ENCODE measurements around the gene FZD7. TPM values are rescaled to one million over a fixed set of nuclear protein-coding genes. Genes with fewer than 3 reads are reported as not detected.

FZD7 gene
- total and polyA plus RNA-seq, 9 of the 15 experiments (the other 6 are each of a cell fraction or from before 2014, with no cell fraction given), result 0.11 to 2.4 (median 0.69) TPM

DNA sequence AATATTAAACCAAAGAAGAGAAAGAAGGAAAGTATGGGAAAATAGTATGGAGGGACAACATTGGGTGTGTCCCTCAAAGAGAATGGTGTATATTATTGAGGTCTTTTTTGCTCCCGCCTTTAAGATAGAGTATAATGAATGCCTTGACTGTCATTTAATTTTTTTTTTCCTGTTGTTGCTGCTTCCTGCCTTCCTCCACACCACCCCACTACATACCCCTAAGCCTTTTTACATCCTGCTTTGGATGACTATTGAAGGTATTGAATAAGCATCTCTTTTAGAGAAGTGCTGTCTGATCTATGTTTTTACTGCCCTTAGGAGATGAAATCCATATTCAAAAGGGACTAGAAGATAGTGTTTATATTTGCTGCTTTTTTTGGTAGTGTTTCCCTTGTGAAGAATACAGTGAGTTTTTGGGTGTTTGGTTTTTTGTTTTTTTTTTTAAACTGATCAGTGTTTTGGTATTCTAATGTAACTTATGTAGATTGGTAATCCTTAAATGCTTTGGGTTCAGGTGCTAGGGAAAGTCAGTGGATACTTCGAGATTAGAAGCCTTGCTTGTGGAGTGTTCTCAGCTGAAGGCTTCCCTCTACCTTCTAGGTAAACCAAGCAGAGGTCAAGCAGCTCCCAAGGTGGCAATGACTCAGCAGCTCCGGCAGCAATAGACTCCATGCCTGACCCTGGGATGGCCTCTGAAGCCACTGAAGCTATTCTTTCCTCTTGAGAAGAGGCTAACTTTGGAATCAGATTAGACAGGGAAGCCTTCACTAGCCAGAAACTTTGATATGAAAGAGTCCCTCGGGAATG lies 5.0 kb downstream of the FZD7 start (continued):
- TF ChIP-seq ZNF589 (CRISPR knock-in tag; IDR thresholded peaks at IDR 0.05; ENCODE audit: low read depth), result no peak
- peak; percentile 39; the same call in 1 of the 2 replicates for TF ChIP-seq MAFK (IDR thresholded peaks at IDR 0.05; ENCODE audit: low read length)
- TF ChIP-seq POLR2H (tag; IDR thresholded peaks at IDR 0.05; ENCODE audit: low read depth), result no peak
- TF ChIP-seq ERF (CRISPR knock-in tag; IDR thresholded peaks at IDR 0.05), result no peak
- no peak for TF ChIP-seq ZNF431 (CRISPR knock-in tag; IDR thresholded peaks at IDR 0.05)
- TF ChIP-seq, protein P1, sequence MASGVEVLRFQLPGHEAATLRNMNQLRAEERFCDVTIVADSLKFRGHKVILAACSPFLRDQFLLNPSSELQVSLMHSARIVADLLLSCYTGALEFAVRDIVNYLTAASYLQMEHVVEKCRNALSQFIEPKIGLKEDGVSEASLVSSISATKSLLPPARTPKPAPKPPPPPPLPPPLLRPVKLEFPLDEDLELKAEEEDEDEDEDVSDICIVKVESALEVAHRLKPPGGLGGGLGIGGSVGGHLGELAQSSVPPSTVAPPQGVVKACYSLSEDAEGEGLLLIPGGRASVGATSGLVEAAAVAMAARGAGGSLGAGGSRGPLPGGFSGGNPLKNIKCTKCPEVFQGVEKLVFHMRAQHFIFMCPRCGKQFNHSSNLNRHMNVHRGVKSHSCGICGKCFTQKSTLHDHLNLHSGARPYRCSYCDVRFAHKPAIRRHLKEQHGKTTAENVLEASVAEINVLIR (CRISPR knock-in tag; IDR thresholded peaks at IDR 0.05), result no peak
- TF ChIP-seq, protein P2, sequence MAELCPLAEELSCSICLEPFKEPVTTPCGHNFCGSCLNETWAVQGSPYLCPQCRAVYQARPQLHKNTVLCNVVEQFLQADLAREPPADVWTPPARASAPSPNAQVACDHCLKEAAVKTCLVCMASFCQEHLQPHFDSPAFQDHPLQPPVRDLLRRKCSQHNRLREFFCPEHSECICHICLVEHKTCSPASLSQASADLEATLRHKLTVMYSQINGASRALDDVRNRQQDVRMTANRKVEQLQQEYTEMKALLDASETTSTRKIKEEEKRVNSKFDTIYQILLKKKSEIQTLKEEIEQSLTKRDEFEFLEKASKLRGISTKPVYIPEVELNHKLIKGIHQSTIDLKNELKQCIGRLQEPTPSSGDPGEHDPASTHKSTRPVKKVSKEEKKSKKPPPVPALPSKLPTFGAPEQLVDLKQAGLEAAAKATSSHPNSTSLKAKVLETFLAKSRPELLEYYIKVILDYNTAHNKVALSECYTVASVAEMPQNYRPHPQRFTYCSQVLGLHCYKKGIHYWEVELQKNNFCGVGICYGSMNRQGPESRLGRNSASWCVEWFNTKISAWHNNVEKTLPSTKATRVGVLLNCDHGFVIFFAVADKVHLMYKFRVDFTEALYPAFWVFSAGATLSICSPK (IDR thresholded peaks at IDR 0.05; ENCODE audit: borderline replicate concordance), result no peak
- TF ChIP-seq CBX1 (IDR thresholded peaks at IDR 0.05; ENCODE audit: low read depth), result no peak
- TF ChIP-seq, protein P3, sequence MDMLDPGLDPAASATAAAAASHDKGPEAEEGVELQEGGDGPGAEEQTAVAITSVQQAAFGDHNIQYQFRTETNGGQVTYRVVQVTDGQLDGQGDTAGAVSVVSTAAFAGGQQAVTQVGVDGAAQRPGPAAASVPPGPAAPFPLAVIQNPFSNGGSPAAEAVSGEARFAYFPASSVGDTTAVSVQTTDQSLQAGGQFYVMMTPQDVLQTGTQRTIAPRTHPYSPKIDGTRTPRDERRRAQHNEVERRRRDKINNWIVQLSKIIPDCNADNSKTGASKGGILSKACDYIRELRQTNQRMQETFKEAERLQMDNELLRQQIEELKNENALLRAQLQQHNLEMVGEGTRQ (CRISPR knock-in tag; IDR thresholded peaks at IDR 0.05), result no peak
- TF ChIP-seq JUND (IDR thresholded peaks at IDR 0.05; ENCODE audit: borderline replicate concordance, low read depth, low read length), result peak; percentile 47; the same call in 1 of the 2 replicates
- TF ChIP-seq JUND (tag; IDR thresholded peaks at IDR 0.05; ENCODE audit: borderline replicate concordance, low read depth, low read length), result no peak; the same call in 2 of the 3 replicates
- TF ChIP-seq, protein P4, sequence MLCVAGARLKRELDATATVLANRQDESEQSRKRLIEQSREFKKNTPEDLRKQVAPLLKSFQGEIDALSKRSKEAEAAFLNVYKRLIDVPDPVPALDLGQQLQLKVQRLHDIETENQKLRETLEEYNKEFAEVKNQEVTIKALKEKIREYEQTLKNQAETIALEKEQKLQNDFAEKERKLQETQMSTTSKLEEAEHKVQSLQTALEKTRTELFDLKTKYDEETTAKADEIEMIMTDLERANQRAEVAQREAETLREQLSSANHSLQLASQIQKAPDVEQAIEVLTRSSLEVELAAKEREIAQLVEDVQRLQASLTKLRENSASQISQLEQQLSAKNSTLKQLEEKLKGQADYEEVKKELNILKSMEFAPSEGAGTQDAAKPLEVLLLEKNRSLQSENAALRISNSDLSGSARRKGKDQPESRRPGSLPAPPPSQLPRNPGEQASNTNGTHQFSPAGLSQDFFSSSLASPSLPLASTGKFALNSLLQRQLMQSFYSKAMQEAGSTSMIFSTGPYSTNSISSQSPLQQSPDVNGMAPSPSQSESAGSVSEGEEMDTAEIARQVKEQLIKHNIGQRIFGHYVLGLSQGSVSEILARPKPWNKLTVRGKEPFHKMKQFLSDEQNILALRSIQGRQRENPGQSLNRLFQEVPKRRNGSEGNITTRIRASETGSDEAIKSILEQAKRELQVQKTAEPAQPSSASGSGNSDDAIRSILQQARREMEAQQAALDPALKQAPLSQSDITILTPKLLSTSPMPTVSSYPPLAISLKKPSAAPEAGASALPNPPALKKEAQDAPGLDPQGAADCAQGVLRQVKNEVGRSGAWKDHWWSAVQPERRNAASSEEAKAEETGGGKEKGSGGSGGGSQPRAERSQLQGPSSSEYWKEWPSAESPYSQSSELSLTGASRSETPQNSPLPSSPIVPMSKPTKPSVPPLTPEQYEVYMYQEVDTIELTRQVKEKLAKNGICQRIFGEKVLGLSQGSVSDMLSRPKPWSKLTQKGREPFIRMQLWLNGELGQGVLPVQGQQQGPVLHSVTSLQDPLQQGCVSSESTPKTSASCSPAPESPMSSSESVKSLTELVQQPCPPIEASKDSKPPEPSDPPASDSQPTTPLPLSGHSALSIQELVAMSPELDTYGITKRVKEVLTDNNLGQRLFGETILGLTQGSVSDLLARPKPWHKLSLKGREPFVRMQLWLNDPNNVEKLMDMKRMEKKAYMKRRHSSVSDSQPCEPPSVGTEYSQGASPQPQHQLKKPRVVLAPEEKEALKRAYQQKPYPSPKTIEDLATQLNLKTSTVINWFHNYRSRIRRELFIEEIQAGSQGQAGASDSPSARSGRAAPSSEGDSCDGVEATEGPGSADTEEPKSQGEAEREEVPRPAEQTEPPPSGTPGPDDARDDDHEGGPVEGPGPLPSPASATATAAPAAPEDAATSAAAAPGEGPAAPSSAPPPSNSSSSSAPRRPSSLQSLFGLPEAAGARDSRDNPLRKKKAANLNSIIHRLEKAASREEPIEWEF (CRISPR knock-in tag; IDR thresholded peaks at IDR 0.05), result no peak
- TF ChIP-seq HDAC8 (tag; IDR thresholded peaks at IDR 0.05), result no peak
- no peak for TF ChIP-seq NFATC3 (IDR thresholded peaks at IDR 0.05)
- TF ChIP-seq NRF1 (conservative IDR thresholded peaks at IDR 0.05 in 1 of 2, IDR thresholded peaks at IDR 0.05 in 1 of 2), result no peak

Measured in K562 (cell line).